Left lung (tissue), 10 donors: ENCODE results near the gene GTF3C5. TPM values are rescaled to one million over a fixed set of nuclear protein-coding genes. Genes with fewer than 3 reads are reported as not detected.
A peak's percentile ranks its signal among the peaks of the same experiment; 100 is the strongest.

Source experiments
- ATAC-seq: fragments of 200-7000 bp; cut with Tn5 transposase; one replicate; pipeline ENCODE4 v1.9.1; 2020; ENCODE audit warnings: moderate library complexity
- DNase-seq, 4 donors: peaks; one replicate each; pipeline ENCODE4 v3.0.0-alpha.2; 2013 to 2020
- H3K27ac ChIP-seq, 2 donors: fragments of 200-600 bp; sonication (generic) in 1 of 2; one replicate each; pipeline versions ENCODE4 v1.5.0 to v1.8.0; 2020 to 2021
- H3K27me3 ChIP-seq, 2 donors: fragments of 200-600 bp; sonication (generic) in 1 of 2; one replicate each; pipeline versions ENCODE4 v1.5.0 to v1.8.0; 2020 to 2021
- H3K36me3 ChIP-seq, 2 donors: fragments of 200-600 bp; sonication (generic) in 1 of 2; one replicate each; pipeline versions ENCODE4 v1.5.0 to v1.8.0; 2020 to 2021
- H3K4me1 ChIP-seq, 2 donors: fragments of 200-600 bp; one replicate each; pipeline ENCODE4 v1.8.0; 2021
- H3K4me3 ChIP-seq, 2 donors: fragments of 200-600 bp; sonication (generic) in 1 of 2; one replicate each; pipeline versions ENCODE4 v1.5.0 to v1.8.0; 2020 to 2021; ENCODE audit warnings: mild to moderate bottlenecking in 1 of 2
- H3K9me3 ChIP-seq, 2 donors: fragments of 200-600 bp; sonication (generic) in 1 of 2; one replicate each; pipeline versions ENCODE4 v1.5.0 to v1.8.0; 2020 to 2021
- intact Hi-C, 2 donors: fragments of 100-400 bp; cut with DNase I; formaldehyde crosslinking; loops; one replicate each; pipeline versions ENCODE4 v1.11.2 to v1.14.2; 2022
- polyA plus RNA-seq, 6 donors: library from polyadenylated mRNA; unstranded; fragments of 120-200 nt; gene quantifications; one replicate each; pipeline ENCODE4 v1.2.1, GENCODE V29; 2013; ENCODE audit not compliant: insufficient read length in 6 of 6
- total RNA-seq, 2 donors: library from RNA; stranded (reverse); fragmentation: NEBNext Ultra II Directional; extraction: Animal tissue kit (Norgen Biotek cat#: 25700); gene quantifications; one replicate each; pipeline ENCODE4 v1.2.1, GENCODE V29; 2021
- TF ChIP-seq, protein P1 (sequence below), 2 donors: fragments of 200-600 bp; sonication (generic) in 1 of 2; IDR thresholded peaks; one replicate each; pipeline versions ENCODE4 v1.5.0 to v1.8.0; 2021; ENCODE audit warnings: antibody characterized with exemption in 2 of 2
- donor health status: DM: no; HTN: yes; CAD: no.
- donor health status: DM: no; HTN: no; CAD: no.

Gene GTF3C5
- total and polyA plus RNA-seq, 8 donors, result 37.3 to 69.5 (median 66.1) TPM

DNA sequence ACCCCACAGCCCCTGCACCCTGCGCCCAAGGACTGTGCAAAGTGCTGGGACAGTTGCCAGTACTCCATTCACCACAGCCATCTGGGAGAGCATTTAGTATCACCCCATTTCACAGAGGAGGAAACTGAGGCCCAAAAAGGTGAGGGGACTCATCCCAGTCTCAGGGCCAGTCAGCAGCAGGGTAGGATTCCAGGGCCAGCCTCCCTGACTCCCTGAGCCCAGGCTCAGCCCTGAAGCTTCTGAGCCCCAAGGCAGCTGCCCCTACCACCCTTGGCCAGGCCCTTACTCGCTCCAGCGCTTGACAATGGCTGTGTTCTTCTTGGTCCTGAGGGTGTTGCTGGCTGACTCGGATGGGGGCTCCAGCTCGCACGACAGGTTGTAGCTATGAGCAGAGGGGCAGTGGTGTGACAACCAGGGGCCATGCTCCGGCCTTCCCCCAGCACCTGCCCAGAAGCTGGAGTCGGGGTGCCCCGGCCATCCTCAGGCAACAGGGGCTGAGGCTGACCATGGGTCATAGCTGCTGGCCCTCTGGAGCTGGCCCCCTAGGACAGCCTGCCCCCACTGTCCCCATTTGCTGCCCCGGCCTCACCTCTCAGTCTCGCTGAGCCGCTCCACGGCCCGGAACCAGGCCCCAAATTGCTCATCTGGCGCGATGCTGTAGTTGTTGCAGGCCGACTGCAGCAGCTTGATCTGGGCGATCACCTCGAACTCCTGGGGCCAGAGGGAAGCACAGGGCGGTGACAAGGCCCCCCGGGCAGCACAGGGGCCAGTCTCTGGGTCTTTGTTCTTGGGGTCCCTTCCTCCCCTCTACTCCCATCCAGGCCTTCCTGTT is 71.6 kb downstream of the GTF3C5 start:
- Histone ChIP-seq H3K27me3 (no peaks in the 10 kb centered on the region), H3K36me3 (peaks cover 0 to 98% of the 10 kb centered on the region in 2 donors), H3K4me1 (peaks cover 0 to 8% of the 10 kb centered on the region in 2 donors), H3K9me3 (no peaks in the 10 kb centered on the region), H3K4me3 (no peak overlapping the region), H3K27ac (no peak overlapping the region)
- DNase-seq, result peak in 2 of 4 donors; percentile 26 to 76
- intact Hi-C loops, result loop anchor here in 1 of 2 donors (5.0 kb wide), 1 partner anchor 45 kb away; no protein-coding TSS in a partner anchor
- TF ChIP-seq, protein P1, sequence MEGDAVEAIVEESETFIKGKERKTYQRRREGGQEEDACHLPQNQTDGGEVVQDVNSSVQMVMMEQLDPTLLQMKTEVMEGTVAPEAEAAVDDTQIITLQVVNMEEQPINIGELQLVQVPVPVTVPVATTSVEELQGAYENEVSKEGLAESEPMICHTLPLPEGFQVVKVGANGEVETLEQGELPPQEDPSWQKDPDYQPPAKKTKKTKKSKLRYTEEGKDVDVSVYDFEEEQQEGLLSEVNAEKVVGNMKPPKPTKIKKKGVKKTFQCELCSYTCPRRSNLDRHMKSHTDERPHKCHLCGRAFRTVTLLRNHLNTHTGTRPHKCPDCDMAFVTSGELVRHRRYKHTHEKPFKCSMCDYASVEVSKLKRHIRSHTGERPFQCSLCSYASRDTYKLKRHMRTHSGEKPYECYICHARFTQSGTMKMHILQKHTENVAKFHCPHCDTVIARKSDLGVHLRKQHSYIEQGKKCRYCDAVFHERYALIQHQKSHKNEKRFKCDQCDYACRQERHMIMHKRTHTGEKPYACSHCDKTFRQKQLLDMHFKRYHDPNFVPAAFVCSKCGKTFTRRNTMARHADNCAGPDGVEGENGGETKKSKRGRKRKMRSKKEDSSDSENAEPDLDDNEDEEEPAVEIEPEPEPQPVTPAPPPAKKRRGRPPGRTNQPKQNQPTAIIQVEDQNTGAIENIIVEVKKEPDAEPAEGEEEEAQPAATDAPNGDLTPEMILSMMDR (IDR thresholded peaks at IDR 0.05), result no peak
- no peak for ATAC-seq

DNA sequence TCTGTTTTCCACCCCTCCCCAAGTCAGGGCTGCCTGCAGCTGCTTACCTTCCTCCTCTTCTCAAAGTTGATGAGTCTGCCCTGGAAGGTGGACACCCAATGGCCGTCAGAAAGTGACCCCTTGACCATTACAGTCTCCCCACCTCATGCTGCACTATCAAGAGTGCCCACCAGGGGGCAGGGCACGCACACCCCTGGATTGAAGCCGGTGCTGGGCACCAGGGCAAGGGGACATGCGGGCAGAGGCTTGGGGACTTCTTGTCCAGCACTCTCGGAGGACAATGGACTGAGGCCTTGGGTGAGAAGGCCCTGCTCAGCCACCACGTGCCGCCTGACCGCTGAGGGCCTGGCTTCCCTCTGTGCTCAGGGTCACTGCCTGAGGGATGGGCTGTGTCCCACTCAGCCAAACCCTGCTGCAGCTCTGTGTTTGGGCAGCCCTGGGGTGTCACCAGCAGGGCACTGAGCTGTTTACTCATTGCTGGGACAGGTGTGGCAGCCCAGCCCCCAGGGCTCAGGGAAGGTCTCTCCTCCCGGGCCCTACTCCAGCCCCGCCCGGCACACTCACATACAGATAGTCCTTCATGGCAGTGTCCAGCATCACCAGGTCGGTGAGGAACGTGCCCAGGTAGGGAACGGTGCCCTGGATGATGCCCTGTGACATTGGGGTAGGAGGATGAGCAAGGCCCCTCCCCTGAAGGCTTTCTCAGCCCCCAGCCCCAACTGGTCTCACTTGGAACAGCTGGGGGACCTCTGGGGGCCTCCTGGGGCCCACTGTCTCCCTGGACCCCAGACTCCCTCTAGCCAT is 72.6 kb downstream of the GTF3C5 start:
- Histone ChIP-seq H3K27ac (peak overlapping the region in 1 of 2 donors; percentile 18), H3K36me3 (peaks cover 0 to 98% of the 10 kb centered on the region in 2 donors), H3K9me3 (no peaks in the 10 kb centered on the region), H3K27me3 (no peaks in the 10 kb centered on the region), H3K4me3 (no peak overlapping the region), H3K4me1 (peaks cover 0 to 8% of the 10 kb centered on the region in 2 donors)
- TF ChIP-seq, protein P1 (IDR thresholded peaks at IDR 0.05), result peak; percentile 94 to 96
- ATAC-seq (peak; percentile 87), DNase-seq (peak in 3 of 4 donors; percentile 55 to 93 (median 64))
- intact Hi-C loops, result loop anchor here in 1 of 2 donors (5.0 kb wide), 1 partner anchor 44 kb away; no protein-coding TSS in a partner anchor

DNA sequence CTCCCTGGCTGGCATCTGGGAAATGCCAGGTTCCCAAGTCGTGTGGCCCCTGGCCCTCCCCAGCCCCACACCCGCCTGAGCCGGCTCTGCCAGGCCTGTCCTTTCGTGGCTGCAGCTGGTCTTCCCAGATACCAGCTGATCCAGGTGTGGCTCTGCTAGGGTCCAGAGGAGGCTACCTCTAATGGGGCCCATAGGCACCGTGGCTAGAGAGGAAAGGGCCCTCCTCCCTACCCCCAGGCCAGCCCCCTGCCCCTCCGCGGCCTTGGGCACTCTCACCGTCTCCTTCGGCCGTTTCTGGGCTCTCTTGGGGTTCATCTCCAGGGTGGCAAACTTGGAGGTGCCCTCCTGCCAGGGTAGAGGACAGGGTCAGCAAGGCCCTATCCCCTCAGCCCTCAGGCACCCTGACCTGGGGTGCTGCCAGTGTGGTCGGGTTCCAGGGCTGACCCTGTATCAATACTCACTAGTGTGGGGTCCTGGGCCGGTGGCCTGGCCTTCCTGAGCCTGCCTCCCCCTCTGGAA is 73.2 kb downstream of the GTF3C5 start:
- H3K27ac ChIP-seq, result peak overlapping the region in 1 of 2 donors; percentile 18
- intact Hi-C loops, result loop anchor here in 1 of 2 donors (5.0 kb wide), 1 partner anchor 43 kb away; no protein-coding TSS in a partner anchor
- peak; percentile 3 for ATAC-seq
- H3K27me3 ChIP-seq, result no peaks in the 10 kb centered on the region
- H3K4me3 ChIP-seq, result no peak overlapping the region
- H3K36me3 ChIP-seq, result peaks cover 0 to 98% of the 10 kb centered on the region in 2 donors
- H3K9me3 ChIP-seq, result no peaks in the 10 kb centered on the region
- H3K4me1 ChIP-seq, result peaks cover 0 to 8% of the 10 kb centered on the region in 2 donors
- TF ChIP-seq, protein P1 (IDR thresholded peaks at IDR 0.05), result no peak
- peak in 2 of 4 donors; percentile 29 to 65 for DNase-seq

DNA sequence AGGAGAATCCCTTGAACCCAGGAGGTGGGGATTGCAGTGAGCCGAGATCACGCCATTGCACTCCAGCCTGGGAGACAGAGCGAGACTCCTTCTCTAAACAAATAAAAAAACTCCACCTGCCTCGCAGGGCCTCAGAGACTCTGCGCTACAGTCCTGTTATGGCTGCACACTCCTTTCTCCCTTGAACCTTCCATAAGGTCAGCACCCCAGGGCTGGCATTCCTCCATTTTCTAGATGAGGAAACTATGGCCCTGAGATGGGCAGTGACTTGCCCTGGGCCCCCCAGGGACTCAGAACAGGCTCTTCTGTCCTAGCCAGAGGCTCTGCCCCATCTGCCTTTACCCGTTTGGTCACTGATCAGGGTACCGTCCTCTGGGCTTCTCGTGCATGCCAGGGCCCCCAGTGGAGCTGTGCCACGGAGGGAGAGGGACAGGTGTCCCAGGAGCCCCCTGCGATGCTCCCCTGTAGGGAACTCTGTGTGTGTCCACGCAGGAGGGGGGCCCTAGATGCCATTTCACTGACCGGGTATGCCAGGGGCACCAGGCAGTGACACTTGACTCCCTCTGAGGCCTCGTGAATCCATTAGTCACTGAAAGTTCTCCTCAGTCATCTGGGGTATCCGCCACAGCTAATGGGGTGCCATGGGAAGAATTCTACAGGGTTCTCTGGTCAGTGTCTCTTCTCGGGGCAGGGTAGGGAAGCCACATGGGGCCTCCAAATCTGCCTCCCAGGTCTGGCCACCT is 74.1 kb downstream of the GTF3C5 start:
- TF ChIP-seq, protein P1 (IDR thresholded peaks at IDR 0.05), result no peak
- Histone ChIP-seq H3K27me3 (no peaks in the 10 kb centered on the region), H3K27ac (no peak overlapping the region), H3K9me3 (no peaks in the 10 kb centered on the region), H3K36me3 (peaks cover 0 to 98% of the 10 kb centered on the region in 2 donors), H3K4me1 (peaks cover 0 to 8% of the 10 kb centered on the region in 2 donors), H3K4me3 (no peak overlapping the region)
- intact Hi-C loops, result loop anchor here in 1 of 2 donors (5.0 kb wide), 1 partner anchor 42 kb away; no protein-coding TSS in a partner anchor
- DNase-seq (peak in 2 of 4 donors; percentile 22 to 58), ATAC-seq (no peak)
